Measurements from ENCODE around the gene NHS. TPM values are rescaled to one million over a fixed set of nuclear protein-coding genes. Genes with fewer than 3 reads are reported as not detected.

Gene NHS
- total RNA-seq, 1 donor from 2014 or later, result 6.6 TPM

- no peak for TF ChIP-seq EZH2 (IDR thresholded peaks at IDR 0.05; ENCODE audit: insufficient read depth, low read length)
- no peak for TF ChIP-seq CTCF (IDR thresholded peaks at IDR 0.05; ENCODE audit: insufficient read depth, low read depth, low read length)
- H3K4me3 Mint-ChIP-seq (ENCODE audit: unreplicated experiment), result no peak overlapping the region
- H3K9ac ChIP-seq (ENCODE audit: low read length), result no peak overlapping the region
- peaks cover 44% of the 10 kb centered on the region for H3K79me2 ChIP-seq (ENCODE audit: insufficient read depth, low read length)
- no peaks in the 10 kb centered on the region for H3K27me3 Mint-ChIP-seq (ENCODE audit: low read depth, unreplicated experiment)
- H3K4me2 ChIP-seq (ENCODE audit: low read length), result no peak overlapping the region
- FAIRE-seq (peak; percentile 96), DNase-seq (ENCODE audit: low read depth) (no peak)
- H4K20me1 ChIP-seq (ENCODE audit: insufficient read depth, low read length), result peaks cover 6% of the 10 kb centered on the region
- H3K27ac ChIP-seq (ENCODE audit: low read depth, low read length), result no peak overlapping the region
- no peaks in the 10 kb centered on the region for H3K9me3 ChIP-seq (ENCODE audit: insufficient read depth, low read depth, low read length)
- H3K4me1 Mint-ChIP-seq (ENCODE audit: low read depth, unreplicated experiment), result peaks cover 19% of the 10 kb centered on the region
- no peaks in the 10 kb centered on the region for H3K36me3 ChIP-seq (ENCODE audit: insufficient read depth, low read length)
- no peaks in the 10 kb centered on the region for H3K36me3 Mint-ChIP-seq (ENCODE audit: low read depth, unreplicated experiment)
- no peaks in the 10 kb centered on the region for H3K9me3 Mint-ChIP-seq (ENCODE audit: unreplicated experiment)
- H3K27ac Mint-ChIP-seq (ENCODE audit: unreplicated experiment), result no peak overlapping the region
- no peaks in the 10 kb centered on the region for H3K27me3 ChIP-seq (ENCODE audit: insufficient read depth, low read length)
- H3K4me1 ChIP-seq (ENCODE audit: insufficient read depth, low read length), result peaks cover 19% of the 10 kb centered on the region
- no peak overlapping the region for H2AFZ ChIP-seq (ENCODE audit: low read depth, low read length)
- H3K4me3 ChIP-seq (ENCODE audit: insufficient read depth, low read depth, low read length), result no peak overlapping the region
Measured at GRCh38 chrX:17462881-17463280, 87.9 kb downstream of the NHS start.

GRCh38 chrX:17464194-17464593 lies 89.2 kb downstream of the NHS start:
- Mint-ChIP-seq H3K4me3 (ENCODE audit: unreplicated experiment) (no peak overlapping the region), H3K36me3 (ENCODE audit: low read depth, unreplicated experiment) (no peaks in the 10 kb centered on the region), H3K27ac (ENCODE audit: unreplicated experiment) (peak overlapping the region; percentile 77), H3K27me3 (ENCODE audit: low read depth, unreplicated experiment) (no peaks in the 10 kb centered on the region), H3K4me1 (ENCODE audit: low read depth, unreplicated experiment) (peaks cover 16% of the 10 kb centered on the region), H3K9me3 (ENCODE audit: unreplicated experiment) (no peaks in the 10 kb centered on the region)
- FAIRE-seq, result peak; percentile 20
- TF ChIP-seq EZH2 (IDR thresholded peaks at IDR 0.05; ENCODE audit: insufficient read depth, low read length) (no peak), CTCF (IDR thresholded peaks at IDR 0.05; ENCODE audit: insufficient read depth, low read depth, low read length) (no peak)
- no peaks in the 10 kb centered on the region for H3K27me3 ChIP-seq (ENCODE audit: insufficient read depth, low read length)
- peaks cover 51% of the 10 kb centered on the region for H3K79me2 ChIP-seq (ENCODE audit: insufficient read depth, low read length)
- H3K36me3 ChIP-seq (ENCODE audit: insufficient read depth, low read length), result no peaks in the 10 kb centered on the region
- peaks cover 4% of the 10 kb centered on the region for H4K20me1 ChIP-seq (ENCODE audit: insufficient read depth, low read length)
- H3K4me3 ChIP-seq (ENCODE audit: insufficient read depth, low read depth, low read length), result no peak overlapping the region
- H3K9ac ChIP-seq (ENCODE audit: low read length), result no peak overlapping the region
- no peak overlapping the region for H3K4me2 ChIP-seq (ENCODE audit: low read length)
- no peaks in the 10 kb centered on the region for H3K9me3 ChIP-seq (ENCODE audit: insufficient read depth, low read depth, low read length)
- no peak overlapping the region for H2AFZ ChIP-seq (ENCODE audit: low read depth, low read length)
- no peak overlapping the region for H3K27ac ChIP-seq (ENCODE audit: low read depth, low read length)
- peak; percentile 65 for DNase-seq (ENCODE audit: low read depth)
- H3K4me1 ChIP-seq (ENCODE audit: insufficient read depth, low read length), result peaks cover 16% of the 10 kb centered on the region

- Mint-ChIP-seq H3K27ac (ENCODE audit: unreplicated experiment) (no peak overlapping the region), H3K9me3 (ENCODE audit: unreplicated experiment) (no peaks in the 10 kb centered on the region), H3K36me3 (ENCODE audit: low read depth, unreplicated experiment) (no peaks in the 10 kb centered on the region), H3K4me3 (ENCODE audit: unreplicated experiment) (no peak overlapping the region), H3K4me1 (ENCODE audit: low read depth, unreplicated experiment) (peaks cover 14% of the 10 kb centered on the region), H3K27me3 (ENCODE audit: low read depth, unreplicated experiment) (no peaks in the 10 kb centered on the region)
- H2AFZ ChIP-seq (ENCODE audit: low read depth, low read length), result no peak overlapping the region
- H3K27ac ChIP-seq (ENCODE audit: low read depth, low read length), result no peak overlapping the region
- H4K20me1 ChIP-seq (ENCODE audit: insufficient read depth, low read length), result no peaks in the 10 kb centered on the region
- DNase-seq (ENCODE audit: low read depth) (no peak), FAIRE-seq (no peak)
- peaks cover 9% of the 10 kb centered on the region for H3K4me1 ChIP-seq (ENCODE audit: insufficient read depth, low read length)
- TF ChIP-seq EZH2 (IDR thresholded peaks at IDR 0.05; ENCODE audit: insufficient read depth, low read length), result no peak
- TF ChIP-seq CTCF (IDR thresholded peaks at IDR 0.05; ENCODE audit: insufficient read depth, low read depth, low read length), result no peak
- H3K4me3 ChIP-seq (ENCODE audit: insufficient read depth, low read depth, low read length), result no peak overlapping the region
- no peaks in the 10 kb centered on the region for H3K27me3 ChIP-seq (ENCODE audit: insufficient read depth, low read length)
- no peak overlapping the region for H3K4me2 ChIP-seq (ENCODE audit: low read length)
- H3K9ac ChIP-seq (ENCODE audit: low read length), result no peak overlapping the region
- H3K36me3 ChIP-seq (ENCODE audit: insufficient read depth, low read length), result no peaks in the 10 kb centered on the region
- peaks cover 59% of the 10 kb centered on the region for H3K79me2 ChIP-seq (ENCODE audit: insufficient read depth, low read length)
- H3K9me3 ChIP-seq (ENCODE audit: insufficient read depth, low read depth, low read length), result no peaks in the 10 kb centered on the region
Measured at GRCh38 chrX:17465201-17465600, 90.2 kb downstream of the NHS start.
